HTR-8/SVneo (cell line): ENCODE measurements around the gene HILPDA.

Experiments used
- DNase-seq: peaks from one replicate; pipeline ENCODE4 v3.0.0; 2011; ENCODE audit warnings: low spot score, mixed read lengths; ENCODE audit not compliant: insufficient read length
- FAIRE-seq: peaks from 2 replicates; lab custom pipeline; 2011; peaks lifted over from hg19 to GRCh38; lab: Jason Lieb, UNC

The HILPDA gene, protein sequence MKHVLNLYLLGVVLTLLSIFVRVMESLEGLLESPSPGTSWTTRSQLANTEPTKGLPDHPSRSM

DNA sequence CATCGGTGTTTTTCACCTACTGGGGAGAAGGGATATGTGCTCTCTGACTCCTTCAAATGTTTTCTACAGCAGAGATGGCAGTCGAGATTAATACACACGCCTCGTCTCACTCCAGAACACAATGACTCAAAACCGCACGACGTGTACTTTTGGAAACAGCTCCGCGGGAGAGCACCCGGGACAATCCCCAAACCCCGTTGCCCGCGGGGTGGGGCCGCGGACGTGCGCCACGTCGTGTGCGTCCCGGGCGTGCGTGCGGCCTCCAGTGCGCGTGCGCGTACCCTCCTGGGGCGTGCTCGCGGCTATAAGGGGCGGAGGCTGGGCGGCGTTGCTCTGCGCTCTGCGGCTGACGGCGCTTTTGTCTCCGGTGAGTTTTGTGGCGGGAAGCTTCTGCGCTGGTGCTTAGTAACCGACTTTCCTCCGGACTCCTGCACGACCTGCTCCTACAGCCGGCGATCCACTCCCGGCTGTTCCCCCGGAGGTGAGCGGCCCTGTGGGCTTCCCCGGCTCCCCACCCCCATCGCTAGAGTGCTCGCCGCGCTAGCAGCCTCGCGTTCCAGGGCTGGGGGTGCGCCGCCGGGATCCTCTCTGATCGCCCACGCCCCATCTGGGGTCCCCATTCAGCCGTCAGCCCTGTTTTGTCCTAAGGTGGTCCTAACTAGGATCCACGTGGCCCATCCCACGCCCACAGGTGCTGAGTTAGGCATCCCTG is at the start of gene HILPDA:
Gene HILPDA, plus strand, starts transcription at position 336 of the 712 bp plus-strand sequence. CDS start 1,391 bp downstream, outside the sequence.
- FAIRE-seq (peak; percentile 52), DNase-seq (peak; percentile 91)

DNA sequence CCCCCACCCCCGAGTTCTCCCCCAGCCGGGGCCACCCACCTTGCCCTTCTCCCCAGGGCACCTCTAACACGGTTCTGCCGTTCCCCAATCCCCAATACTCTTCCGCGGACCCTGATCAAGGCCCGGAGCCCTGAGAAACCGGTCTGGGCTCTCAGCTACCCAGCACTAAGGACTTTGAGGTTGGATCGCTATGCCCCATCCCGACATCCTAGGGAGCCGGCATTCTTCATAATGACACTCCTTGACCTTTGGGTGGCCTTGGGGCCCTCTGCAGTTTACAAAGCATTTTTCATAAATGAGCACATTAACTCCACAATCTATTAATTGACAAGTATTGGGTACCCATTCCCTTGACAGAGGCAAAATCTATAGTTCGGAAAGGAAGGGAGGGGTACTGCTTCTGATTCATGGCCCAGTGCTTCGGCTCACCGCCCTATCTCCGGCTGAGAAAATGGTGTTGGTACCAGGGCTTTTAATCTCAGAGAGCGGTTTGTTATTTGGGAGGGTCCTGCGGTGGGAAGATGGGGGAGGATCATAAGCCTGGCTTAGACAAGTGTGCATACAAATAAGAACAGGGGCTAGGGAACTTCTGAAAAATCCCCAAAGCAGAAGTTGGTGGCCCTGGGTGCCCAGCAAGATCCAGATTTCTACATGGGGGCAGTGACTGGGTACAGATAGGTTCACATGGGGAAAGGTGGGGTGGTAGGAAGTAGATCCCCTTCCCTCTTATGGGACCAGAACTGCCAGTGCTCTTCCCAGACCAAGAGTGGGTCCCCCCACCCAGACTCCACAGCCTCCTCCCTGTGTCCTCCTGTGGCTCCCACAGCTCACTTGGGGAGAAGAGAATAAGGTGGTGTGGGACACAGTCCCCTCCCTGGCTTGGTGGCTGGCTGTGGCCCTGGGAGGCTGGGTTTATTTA is 49.1 kb upstream of the HILPDA start:
- DNase-seq (no peak), FAIRE-seq (no peak)

DNA sequence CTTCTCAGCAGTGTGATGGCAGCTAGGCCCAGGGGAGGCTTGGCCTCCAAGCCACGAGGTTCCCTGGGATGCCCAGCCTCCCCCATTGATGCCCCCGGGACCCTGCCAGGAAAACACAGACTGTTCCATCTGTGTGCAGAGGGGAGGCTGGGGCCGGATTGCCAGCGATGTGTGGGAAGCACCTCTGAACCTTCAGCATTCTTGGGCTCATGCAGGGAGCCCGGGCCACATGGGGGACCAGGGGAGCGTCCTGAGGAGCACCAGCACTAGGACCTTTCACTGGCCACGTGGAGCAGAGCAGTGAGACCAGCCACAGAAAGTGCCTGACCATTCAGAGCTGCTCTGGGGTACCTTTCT is 48.5 kb upstream of the HILPDA start:
- no peak for FAIRE-seq
- no peak for DNase-seq

DNA sequence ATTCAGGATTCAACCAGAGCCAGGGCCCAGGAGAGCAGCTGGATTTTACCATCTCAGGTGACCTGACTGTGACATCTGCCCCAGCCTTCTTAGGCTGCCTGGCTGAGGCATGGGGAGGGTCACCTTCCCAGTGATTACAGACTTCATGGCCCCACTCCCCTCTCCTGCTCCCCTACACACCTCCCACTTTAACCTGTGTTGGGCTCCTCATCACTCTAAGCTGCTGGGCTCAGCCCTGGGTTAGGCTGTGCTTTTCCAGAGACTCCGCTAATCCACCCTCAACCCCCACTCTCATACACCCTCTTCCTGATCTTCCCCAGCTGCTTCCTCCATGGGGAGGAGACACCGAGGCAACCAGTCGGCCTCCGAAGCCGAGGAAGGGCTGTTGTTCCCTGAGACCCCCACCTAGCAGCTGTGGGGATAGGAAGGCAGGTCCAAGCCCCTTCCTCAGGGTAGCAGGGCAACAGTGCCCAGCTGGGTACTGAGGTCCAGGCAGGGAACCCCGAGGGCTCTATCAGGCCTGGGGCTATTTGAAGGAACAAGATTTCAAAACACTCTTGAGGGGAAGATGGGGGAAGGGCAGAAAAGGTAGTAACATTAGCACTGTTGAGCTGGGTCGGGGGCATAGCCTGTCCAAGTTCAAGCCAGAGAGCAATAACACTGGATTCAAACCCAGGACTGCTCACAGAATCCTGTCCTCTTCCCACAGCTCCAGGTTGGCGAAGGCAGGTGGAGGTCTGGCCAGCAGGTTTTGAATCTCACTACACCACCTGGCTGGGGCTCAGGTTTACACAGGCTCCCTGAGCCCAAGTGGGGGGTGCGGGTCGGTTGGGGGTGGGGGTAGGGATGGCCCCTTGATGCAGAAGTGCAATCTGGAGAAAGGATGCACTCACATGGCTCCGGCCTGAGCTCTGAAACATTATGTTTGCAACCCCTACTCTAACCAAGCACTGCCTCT is 47.6 kb upstream of the HILPDA start:
- DNase-seq (no peak), FAIRE-seq (no peak)

DNA sequence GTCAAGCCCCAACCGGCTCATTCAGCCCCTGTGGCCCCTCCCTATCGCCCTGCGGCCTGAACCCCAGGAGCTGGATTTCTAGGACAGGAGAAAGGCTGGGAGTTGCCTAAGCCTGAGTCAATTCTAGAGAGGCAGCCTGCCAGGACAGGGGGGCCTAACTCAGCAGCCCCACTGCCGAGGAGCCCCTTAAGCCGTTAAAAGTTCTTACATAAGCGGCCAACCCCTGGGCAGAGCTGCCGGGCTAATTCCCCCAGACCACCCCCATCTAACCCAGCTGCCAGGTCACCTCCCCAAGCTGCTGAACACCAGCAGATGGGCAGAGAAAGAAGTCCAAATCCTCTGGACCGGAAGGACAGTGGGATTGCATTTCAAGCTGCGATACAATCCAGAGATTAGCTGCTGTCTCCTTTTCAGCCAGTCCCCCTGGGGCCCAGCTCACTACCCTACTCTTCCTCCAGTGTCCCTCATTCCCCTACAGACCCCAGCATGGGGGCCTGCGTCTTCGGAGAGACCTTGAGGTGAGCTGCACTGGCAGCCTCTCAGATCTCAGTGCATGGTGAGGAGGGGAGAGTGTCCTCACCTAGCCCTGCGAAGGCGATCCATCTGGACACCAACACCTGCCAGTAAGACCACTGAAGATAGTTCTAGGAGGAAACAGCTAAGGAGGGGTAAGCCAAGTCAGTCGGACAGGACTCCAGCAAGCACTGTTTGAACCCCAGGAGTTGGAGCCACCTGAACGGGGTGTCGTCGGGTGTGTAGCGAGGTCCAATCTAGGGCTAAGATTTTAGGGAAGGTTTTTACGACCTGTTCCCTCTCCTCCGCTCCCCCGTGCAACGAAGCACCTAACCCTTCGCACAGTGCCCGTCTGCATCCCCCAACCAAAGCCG is 46.7 kb upstream of the HILPDA start:
- FAIRE-seq (no peak), DNase-seq (no peak)

DNA sequence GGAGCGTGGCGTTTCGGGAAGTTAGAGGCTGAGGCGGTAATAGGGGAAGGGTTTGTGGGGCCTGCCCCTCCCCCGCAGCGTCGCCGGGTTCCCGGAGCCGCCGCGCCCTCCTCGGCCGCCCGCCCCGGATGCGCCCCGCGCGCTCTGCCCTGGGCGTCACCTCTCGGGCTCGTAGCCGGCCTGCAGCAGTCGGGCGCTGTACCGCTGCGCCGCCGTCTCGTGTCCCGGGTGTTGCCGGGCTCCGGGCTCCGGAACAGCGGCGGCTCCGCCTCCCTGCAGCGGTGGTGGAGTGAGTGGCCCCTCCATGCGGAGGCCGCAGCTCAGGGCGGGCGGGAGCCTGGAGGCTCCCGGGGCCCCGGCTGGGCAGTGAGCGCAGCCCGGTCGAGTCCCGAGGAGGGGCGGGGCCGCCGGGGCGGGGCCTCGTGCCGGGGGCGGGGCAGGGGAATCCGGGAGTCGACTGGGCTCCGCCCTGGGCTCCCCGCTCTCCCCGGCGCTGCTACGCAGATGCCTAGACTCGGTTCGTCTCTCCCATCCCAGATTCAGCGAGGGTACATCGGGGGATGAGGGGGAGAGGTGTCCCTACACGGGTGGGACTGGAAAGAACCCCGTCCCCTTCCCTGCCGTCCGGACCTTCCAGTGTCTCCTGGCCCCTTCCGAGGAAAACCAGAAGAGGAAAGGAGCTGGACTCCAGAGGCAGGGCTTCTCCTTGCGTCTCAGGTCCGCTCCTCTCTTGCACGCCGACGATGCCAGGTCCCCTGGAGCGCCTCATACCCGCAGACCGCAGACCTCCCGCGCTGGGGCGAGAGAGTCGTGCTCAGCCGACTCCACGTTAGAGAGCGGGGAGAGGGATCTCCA is 45.9 kb upstream of the HILPDA start, which contains the start of gene IMPDH1:
Gene IMPDH1, minus strand, starts transcription at position 387 of the 855 bp plus-strand sequence. Its CDS starts 81 bp downstream, at position 306.
- FAIRE-seq (no peak), DNase-seq (peak; percentile 88)

DNA sequence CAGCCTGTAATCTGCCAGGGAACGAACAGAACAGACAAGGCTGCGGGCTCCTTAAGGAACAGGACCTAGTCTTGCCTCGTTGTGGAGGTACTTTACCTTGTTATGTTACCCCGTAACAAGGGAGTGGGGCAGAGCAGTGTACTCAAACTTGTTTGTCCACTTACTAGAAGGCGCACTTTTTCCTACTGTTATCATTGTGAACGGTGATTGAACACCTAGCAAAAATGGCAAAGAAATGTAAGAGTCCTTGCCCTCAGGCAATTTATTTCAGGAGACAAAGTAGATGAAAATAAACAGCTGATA is 45.3 kb upstream of the HILPDA start:
- no peak for FAIRE-seq
- DNase-seq, result no peak

DNA sequence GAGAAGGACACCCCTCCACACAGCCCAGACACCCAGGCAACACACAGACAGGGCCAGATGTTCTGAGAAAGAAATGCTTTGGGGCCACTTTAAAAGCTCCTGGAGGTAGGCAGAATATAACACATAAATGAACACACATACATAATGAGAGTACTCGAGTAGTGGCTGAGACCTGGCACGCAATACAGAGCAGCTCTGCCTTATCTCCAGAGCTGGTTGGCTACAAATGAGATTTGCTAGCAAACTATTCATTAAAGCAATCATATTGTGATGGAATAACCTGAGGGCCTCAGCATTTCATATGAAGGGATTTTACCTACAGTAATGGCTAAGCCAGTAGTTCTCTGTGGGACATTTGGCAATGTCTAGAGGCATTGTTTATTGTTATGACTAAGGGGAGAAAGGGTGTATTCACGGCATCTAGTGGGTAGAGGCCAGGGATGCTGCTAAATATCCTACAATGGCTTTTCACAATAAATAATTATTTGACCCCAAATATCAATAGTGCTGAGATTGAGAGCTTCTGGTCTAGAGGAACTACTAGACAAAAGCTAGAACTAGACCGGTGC is 40.4 kb upstream of the HILPDA start:
- no peak for FAIRE-seq
- DNase-seq, result no peak

DNA sequence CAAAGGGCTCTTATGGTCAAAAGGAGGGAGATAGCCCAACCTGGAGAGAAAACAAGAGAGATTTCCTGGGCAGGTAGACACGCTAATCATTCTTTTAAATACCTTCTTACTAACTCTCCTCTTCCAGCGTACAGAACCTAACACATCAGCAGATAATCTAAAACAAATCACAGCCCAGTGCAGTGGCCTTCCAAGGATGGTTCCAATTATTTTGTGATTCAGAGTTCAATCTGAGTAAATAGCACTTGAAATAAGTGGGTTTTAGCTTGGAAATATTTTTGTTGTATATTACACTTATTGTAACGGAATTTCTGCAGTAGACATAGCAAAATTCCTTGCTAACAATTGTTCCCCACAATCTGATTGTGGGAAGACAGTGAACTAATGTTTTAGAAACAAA is 38.6 kb upstream of the HILPDA start:
- no peak for FAIRE-seq
- DNase-seq, result no peak

DNA sequence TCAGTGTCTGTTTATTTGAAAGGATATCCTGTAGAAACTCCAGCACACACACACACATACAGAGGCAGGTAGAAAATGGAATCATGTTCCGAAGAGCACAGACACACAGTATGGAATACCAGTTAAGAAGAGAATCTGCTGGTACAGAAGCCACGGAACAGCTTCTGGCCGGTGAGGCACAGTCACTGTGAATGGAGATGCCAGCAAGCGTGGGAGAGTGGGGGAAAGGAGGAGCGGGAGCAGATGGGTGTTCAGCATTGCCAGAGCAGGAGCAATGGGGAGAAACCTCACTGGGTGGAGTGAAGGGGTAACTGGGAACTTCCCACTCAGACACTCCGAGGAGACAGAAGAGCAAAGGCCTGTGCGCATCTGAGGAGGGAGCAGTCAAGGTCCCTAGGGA is 36.4 kb upstream of the HILPDA start:
- DNase-seq (no peak), FAIRE-seq (no peak)

DNA sequence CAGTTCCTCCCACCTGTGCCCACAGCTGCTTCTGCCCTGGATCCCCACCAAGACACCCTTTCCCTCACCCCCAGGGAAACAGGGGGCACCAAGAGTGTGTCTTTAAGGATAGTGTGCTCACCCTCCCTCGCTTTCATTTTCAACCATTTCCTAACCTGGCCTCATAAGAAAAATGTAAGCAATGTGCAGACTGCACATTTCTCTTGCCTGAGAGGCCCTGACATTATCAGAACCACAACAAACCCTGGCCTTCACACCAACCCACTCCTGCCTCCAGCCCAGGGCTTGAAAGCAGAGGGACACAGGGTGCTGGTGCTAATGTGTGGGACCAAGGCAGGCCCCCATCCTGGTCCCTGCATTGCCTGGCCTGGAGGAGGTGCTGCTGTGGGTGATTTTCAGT is 34.9 kb upstream of the HILPDA start:
- FAIRE-seq, result no peak
- no peak for DNase-seq

DNA sequence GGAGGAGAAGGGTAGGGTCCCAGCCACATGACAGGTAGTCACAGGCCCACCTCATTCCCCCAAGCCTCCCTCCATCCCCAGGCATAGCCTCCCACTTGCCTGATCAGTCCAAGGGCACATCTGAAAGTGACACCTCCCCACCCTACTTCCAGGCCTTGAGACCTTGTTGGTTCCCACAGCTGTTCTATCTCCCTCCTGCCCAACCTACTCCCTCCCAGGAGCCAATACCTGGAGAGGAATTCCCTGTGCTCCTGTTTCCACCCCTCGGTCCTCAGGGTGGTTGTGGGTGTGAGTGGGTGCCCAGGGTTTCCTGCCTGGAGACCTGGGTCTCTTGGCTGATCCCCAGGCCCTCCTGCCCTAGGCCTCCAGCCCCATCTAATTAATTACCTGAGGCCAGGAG is 34.3 kb upstream of the HILPDA start:
- FAIRE-seq, result no peak
- DNase-seq, result no peak

DNA sequence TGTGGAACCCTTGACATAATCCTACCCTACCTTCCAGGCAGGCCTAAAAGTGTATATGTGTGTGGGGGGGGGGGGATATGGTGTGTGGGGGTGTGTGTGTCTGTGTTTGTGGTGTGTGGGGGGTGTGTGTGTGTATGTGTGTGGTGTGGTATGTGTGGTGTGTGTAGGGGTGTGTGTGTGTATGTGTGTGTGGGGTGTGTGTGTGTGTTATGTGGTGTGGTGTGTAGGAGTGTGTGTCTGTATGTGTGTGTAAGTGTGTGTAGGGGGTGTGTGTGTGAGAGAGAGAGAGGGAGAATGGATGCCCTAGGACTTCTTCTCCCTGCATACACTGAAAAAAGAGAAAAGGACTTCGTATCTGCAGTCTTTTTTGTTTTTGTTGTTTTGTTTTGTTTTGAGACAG is 33.6 kb upstream of the HILPDA start:
- no peak for FAIRE-seq
- DNase-seq, result no peak

DNA sequence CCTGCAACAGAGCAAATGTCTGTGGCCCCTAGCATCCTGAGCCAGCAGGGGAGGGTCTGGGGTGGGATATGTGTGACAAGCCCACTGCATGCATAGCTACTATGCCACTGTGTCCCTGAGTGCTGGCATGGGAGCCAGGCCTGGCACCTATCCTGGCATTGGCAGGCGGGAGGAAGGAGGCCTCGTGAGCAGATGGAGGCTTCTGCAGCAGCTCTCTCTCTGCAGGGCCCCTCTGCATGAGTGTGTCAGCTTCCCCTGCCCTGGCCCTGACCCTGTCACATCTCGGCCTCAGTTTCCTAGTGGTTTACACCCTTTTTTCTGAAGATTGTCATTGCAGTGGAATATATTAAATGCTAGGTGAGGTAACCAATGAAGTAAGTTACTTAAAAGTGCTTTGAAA is 32.8 kb upstream of the HILPDA start:
- FAIRE-seq (no peak), DNase-seq (no peak)

DNA sequence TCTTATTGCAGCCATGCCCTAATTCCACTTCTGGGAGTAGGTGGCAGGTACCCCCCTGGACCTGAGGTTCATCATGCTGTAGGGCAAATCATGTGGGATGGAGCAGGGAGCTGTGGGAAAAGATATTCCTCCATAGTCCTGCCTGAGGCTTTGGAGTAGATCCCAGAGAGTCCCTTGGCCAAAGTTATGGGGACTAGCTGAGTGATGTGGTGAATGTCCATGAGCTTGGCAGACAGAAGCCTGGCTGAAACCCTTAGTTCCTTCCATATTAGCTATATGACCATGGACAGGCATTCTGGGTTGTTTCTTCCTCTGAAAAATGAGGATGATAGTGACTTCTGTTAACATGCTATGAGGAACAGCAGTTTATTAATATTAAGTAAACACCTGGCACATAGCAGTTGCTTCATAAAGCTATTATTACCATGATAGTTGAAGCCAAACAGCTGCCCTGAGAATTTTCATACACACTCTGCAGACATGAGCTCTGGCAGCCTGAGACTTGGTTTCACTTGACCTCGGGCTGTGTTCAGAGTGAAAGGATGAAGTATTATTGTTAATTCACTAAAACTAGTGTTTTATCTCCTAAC is 30.9 kb upstream of the HILPDA start:
- FAIRE-seq (no peak), DNase-seq (no peak)

DNA sequence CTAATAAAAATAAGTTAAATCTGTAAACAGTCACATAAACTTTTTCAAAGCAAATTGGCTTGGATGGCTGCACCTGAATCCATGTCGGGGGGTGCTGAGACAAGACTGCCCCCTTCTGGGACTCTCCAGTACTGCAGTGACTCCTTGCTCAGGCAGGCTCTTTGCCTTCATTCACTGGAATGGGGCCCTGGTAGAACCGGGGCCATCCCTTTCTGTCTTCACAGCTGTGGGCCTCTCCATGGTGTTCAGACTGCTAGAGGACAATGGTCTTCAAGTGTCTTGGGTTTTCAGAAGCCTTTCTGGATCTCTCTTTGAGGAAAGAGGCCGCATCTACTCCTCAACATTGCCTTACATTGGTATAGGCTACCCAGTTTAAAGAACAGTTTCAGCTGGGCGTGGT is 29.8 kb upstream of the HILPDA start:
- FAIRE-seq (no peak), DNase-seq (no peak)

DNA sequence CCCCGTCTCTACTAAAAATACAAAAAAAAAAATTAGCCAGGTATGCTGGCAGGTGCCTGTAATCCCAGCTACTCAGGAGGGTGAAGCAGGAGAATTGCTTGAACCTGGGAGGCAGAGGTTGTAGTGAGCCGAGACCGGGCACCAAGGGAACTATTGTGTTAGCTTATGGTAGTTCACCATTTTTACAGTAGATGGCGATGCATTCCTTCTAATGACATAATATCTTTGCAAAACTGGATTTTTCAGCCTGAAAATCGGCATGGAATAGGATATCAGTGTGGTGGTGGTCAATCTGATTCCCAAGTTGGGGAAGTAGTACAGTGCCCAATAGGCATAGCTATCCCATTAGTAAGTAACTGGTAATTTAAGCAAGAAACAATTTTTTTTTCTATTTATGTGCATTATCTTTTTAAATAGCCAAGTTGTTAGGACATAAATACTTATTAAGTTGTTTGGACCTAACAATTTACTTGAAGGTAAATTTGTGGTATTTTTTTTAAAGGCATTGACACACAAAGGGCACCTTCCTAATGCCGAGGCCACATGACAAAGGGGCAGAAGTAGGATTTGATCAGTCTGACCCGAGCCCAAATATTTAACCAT is 28.3 kb upstream of the HILPDA start:
- FAIRE-seq (no peak), DNase-seq (no peak)
